K562 (cell line): Measurements from ENCODE around the gene CPSF4. TPM values are rescaled to one million over a fixed set of nuclear protein-coding genes. Genes with fewer than 3 reads are reported as not detected.
A peak's percentile ranks its signal among the peaks of the same experiment; 100 is the strongest.

Source experiments
- BHLHE40 ChIP-seq: IDR thresholded peaks from 2 replicates; pipeline ENCODE4 v1.6.1; 2011; ENCODE audit warnings: low read length, improper control_type of control experiment
- E2F3 ChIP-seq: fragments of 250-450 bp; sonication (Bioruptor Pico); IDR thresholded peaks from 2 replicates; pipeline ENCODE4 v1.4.0; 2020; ENCODE audit warnings: mild to moderate bottlenecking
- E4F1 ChIP-seq: fragments of 250-450 bp; sonication (Bioruptor Pico); IDR thresholded peaks from 2 replicates; pipeline ENCODE4 v1.5.0; 2021; ENCODE audit warnings: mild to moderate bottlenecking, borderline replicate concordance
- EWSR1 ChIP-seq: fragments of 450-650 bp; IDR thresholded peaks from 2 replicates; pipeline ENCODE4 v1.6.1; 2018; ENCODE audit warnings: borderline replicate concordance, mild to moderate bottlenecking, low read depth, moderate library complexity; ENCODE audit not compliant: partially characterized antibody
- FOS ChIP-seq: IDR thresholded peaks from 3 replicates; pipeline ENCODE4 v1.6.1; 2011; ENCODE audit not compliant: insufficient read length; ENCODE audit errors: extremely low read depth
- FOXJ2 ChIP-seq: fragments of 200-800 bp; sonication (Bioruptor generic); IDR thresholded peaks from 2 replicates; pipeline ENCODE4 v1.6.1; 2016; ENCODE audit warnings: missing genetic modification characterization, missing compliant biosample characterization
- MXI1 ChIP-seq: IDR thresholded peaks from 2 replicates; pipeline ENCODE4 v1.6.1; 2011; ENCODE audit warnings: low read depth, mild to moderate bottlenecking, improper control_type of control experiment, low read length
- NFATC3 ChIP-seq: fragments of 450-650 bp; IDR thresholded peaks from 2 replicates; pipeline ENCODE4 v1.6.1; 2017; ENCODE audit warnings: mild to moderate bottlenecking
- NFIX ChIP-seq: fragments of 250-450 bp; sonication (Bioruptor Pico); IDR thresholded peaks from 2 replicates; pipeline ENCODE4 v1.4.0; 2020; ENCODE audit warnings: low read depth, mild to moderate bottlenecking, moderate library complexity
- NONO ChIP-seq, 2 experiments: fragments of 200-400 bp in 1 of 2; fragments of 450-650 bp in 1 of 2; formaldehyde crosslinking in 1 of 2; IDR thresholded peaks; 2 replicates each; pipeline ENCODE4 v1.6.1; 2017; ENCODE audit warnings: low read depth in 2 of 2, mild to moderate bottlenecking in 2 of 2, moderate library complexity in 2 of 2, low read length in 1 of 2
- PHF20 ChIP-seq: fragments of 450-650 bp; IDR thresholded peaks from 2 replicates; pipeline ENCODE4 v1.6.1; 2018; ENCODE audit not compliant: partially characterized antibody
- TAF15 ChIP-seq: fragments of 200-400 bp; formaldehyde crosslinking; IDR thresholded peaks from 2 replicates; pipeline ENCODE4 v1.6.1; 2017; ENCODE audit warnings: mild to moderate bottlenecking, low read depth, low read length, moderate library complexity
- ZBTB26 ChIP-seq: fragments of 450-650 bp; formaldehyde crosslinking; IDR thresholded peaks from 2 replicates; pipeline ENCODE4 v1.4.0; 2022; ENCODE audit warnings: missing genetic modification characterization
- ZEB2 ChIP-seq: fragments of 450-650 bp; IDR thresholded peaks from 2 replicates; pipeline ENCODE4 v1.6.1; 2016
- ZKSCAN8 ChIP-seq: fragments of 200-800 bp; sonication (Bioruptor generic); IDR thresholded peaks from 2 replicates; pipeline ENCODE4 v1.6.1; 2016; ENCODE audit warnings: missing genetic modification characterization, missing compliant biosample characterization
- ZNF311 ChIP-seq: fragments of 250-450 bp; sonication (Bioruptor Pico); IDR thresholded peaks from 2 replicates; pipeline ENCODE4 v1.4.0; 2020; ENCODE audit warnings: mild to moderate bottlenecking, moderate library complexity
- ZNF561 ChIP-seq: fragments of 450-650 bp; formaldehyde crosslinking; conservative IDR thresholded peaks from 2 replicates; pipeline ENCODE4 v1.4.0; 2020; ENCODE audit warnings: mild to moderate bottlenecking, moderate library complexity
- ZNF586 ChIP-seq: fragments of 450-650 bp; formaldehyde crosslinking; conservative IDR thresholded peaks from 2 replicates; pipeline ENCODE4 v1.4.0; 2020; ENCODE audit warnings: mild to moderate bottlenecking, moderate library complexity
- ZSCAN29 ChIP-seq: fragments of 450-650 bp; IDR thresholded peaks from 2 replicates; pipeline ENCODE4 v1.6.1; 2017
- polyA plus RNA-seq, 8 experiments: library from polyadenylated mRNA; depleted of rRNA in 4 of 8; stranded (reverse) in 5 of 8; unstranded in 3 of 8; fragments of >200 nt; fragmentation: Nextera tagmentation in 2 of 8; fragmentation: Illumina TruSeq in 1 of 8; extraction: Ambion mirVana in 2 of 8; extraction: Trizol in 1 of 8; gene quantifications; 2 replicates each; pipeline versions ENCODE4 v1.2.1 to v1.2.3, GENCODE V29; 2011 to 2014; ENCODE audit warnings: inconsistent platforms in 1 of 8, missing spikeins in 1 of 8
- total RNA-seq, 7 experiments: library from RNA; depleted of rRNA in 6 of 7; stranded (reverse); fragments of >200 nt in 6 of 7; fragmentation: Illumina TruSeq in 2 of 7; extraction: Trizol in 2 of 7; gene quantifications; 2 replicates each; pipeline versions ENCODE4 v1.2.1 to v1.2.3, GENCODE V29; 2011 to 2021; ENCODE audit warnings: low replicate concordance in 1 of 7
- TF ChIP-seq, protein P1 (sequence below): sonication (generic); formaldehyde crosslinking; IDR thresholded peaks from 2 replicates; pipeline ENCODE4 v1.8.0; 2022; ENCODE audit warnings: mild to moderate bottlenecking, missing genetic modification reagents, borderline replicate concordance
- TF ChIP-seq, protein P2 (sequence below): IDR thresholded peaks from 2 replicates; pipeline ENCODE4 v1.6.1; 2012; ENCODE audit warnings: low read depth, low read length, improper control_type of control experiment, borderline replicate concordance
- TF ChIP-seq, protein P3 (sequence below): fragments of 250-450 bp; sonication (Bioruptor Pico); IDR thresholded peaks from 2 replicates; pipeline ENCODE4 v1.8.0; 2022; ENCODE audit warnings: moderate library complexity, mild to moderate bottlenecking, inconsistent platforms

Gene CPSF4
- total and polyA plus RNA-seq, 9 of the 15 experiments (the other 6 are each of a cell fraction or from before 2014, with no cell fraction given): 16.9 to 118 (median 71.7) TPM

- TF ChIP-seq, protein P1, sequence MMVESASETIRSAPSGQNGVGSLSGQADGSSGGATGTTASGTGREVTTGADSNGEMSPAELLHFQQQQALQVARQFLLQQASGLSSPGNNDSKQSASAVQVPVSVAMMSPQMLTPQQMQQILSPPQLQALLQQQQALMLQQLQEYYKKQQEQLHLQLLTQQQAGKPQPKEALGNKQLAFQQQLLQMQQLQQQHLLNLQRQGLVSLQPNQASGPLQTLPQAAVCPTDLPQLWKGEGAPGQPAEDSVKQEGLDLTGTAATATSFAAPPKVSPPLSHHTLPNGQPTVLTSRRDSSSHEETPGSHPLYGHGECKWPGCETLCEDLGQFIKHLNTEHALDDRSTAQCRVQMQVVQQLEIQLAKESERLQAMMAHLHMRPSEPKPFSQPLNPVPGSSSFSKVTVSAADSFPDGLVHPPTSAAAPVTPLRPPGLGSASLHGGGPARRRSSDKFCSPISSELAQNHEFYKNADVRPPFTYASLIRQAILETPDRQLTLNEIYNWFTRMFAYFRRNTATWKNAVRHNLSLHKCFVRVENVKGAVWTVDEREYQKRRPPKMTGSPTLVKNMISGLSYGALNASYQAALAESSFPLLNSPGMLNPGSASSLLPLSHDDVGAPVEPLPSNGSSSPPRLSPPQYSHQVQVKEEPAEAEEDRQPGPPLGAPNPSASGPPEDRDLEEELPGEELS (CRISPR knock-in tag): no peak
- TF ChIP-seq BHLHE40 (no peak), ZKSCAN8 (CRISPR knock-in tag) (no peak), ZNF311 (no peak), NFATC3 (peak; percentile 73; the same call in 1 of the 2 replicates), ZNF561 (no peak), PHF20 (no peak), E2F3 (CRISPR knock-in tag) (no peak), NONO (IDR thresholded peaks at IDR 0.05; ENCODE audit: low read depth in 2 of 2, low read length in 1 of 2) (no peak), FOS (no peak), ZNF586 (CRISPR knock-in tag) (no peak), ZBTB26 (CRISPR knock-in tag) (no peak), ZSCAN29 (0 out of 2 replicates have a peak, but pooled peaks have one; percentile 44), MXI1 (no peak), ZEB2 (peak; percentile 76), EWSR1 (no peak), E4F1 (no peak), NFIX (no peak), TAF15 (no peak), FOXJ2 (tag) (no peak)
- TF ChIP-seq, protein P2, sequence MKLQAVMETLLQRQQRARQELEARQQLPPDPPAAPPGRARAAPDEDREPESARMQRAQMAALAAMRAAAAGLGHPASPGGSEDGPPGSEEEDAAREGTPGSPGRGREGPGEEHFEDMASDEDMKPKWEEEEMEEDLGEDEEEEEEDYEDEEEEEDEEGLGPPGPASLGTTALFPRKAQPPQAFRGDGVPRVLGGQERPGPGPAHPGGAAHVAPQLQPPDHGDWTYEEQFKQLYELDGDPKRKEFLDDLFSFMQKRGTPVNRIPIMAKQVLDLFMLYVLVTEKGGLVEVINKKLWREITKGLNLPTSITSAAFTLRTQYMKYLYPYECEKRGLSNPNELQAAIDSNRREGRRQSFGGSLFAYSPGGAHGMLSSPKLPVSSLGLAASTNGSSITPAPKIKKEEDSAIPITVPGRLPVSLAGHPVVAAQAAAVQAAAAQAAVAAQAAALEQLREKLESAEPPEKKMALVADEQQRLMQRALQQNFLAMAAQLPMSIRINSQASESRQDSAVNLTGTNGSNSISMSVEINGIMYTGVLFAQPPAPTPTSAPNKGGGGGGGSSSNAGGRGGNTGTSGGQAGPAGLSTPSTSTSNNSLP: no peak
- TF ChIP-seq, protein P3, sequence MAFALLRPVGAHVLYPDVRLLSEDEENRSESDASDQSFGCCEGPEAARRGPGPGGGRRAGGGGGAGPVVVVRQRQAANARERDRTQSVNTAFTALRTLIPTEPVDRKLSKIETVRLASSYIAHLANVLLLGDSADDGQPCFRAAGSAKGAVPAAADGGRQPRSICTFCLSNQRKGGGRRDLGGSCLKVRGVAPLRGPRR (CRISPR knock-in tag): no peak
These were observed 29.6 kb upstream of the CPSF4 start (continued) for GRCh38 chr7:99409192-99409572.
